Activated naive CD8-positive, alpha-beta T cell treated with anti-CD3 and anti-CD28 coated beads, Interleukin-2, amount 10 ng/mL, durations not matched to agents 7 days and 5 days (primary cell): ENCODE data around the gene ICA1. TPM values are rescaled to one million over a fixed set of nuclear protein-coding genes. Genes with fewer than 3 reads are reported as not detected.

Source experiments
- ATAC-seq: fragments of 150-1000 bp; cut with Tn5 transposase; one replicate; pipeline ENCODE4 v1.10.0; 2021; ENCODE audit warnings: low read depth, moderate library complexity
- POLR2A ChIA-PET: fragments of 350-600 bp; sonication (Branson Sonifier 250); formaldehyde crosslinking; loops from one replicate; lab custom pipeline; 2021; ENCODE audit warnings: antibody characterized with exemption; lab: Charles Lee
- DNase-seq: peaks from one replicate; pipeline ENCODE4 v3.0.0; 2021
- H3K27ac Mint-ChIP-seq: one replicate; pipeline ENCODE4 v1.8.0; 2022; ENCODE audit warnings: mild to moderate bottlenecking, mixed read lengths
- H3K27me3 Mint-ChIP-seq: one replicate; pipeline ENCODE4 v1.8.0; 2022; ENCODE audit warnings: mild to moderate bottlenecking, moderate library complexity, mixed read lengths
- H3K36me3 Mint-ChIP-seq: one replicate; pipeline ENCODE4 v1.8.0; 2021; ENCODE audit warnings: mild to moderate bottlenecking, mixed read lengths
- H3K4me1 Mint-ChIP-seq: one replicate; pipeline ENCODE4 v1.8.0; 2021; ENCODE audit warnings: mixed read lengths
- H3K4me3 Mint-ChIP-seq: one replicate; pipeline ENCODE4 v1.8.0; 2022; ENCODE audit warnings: mild to moderate bottlenecking, moderate library complexity, mixed read lengths
- H3K9me3 Mint-ChIP-seq: one replicate; pipeline ENCODE4 v1.8.0; 2021; ENCODE audit warnings: mixed read lengths
- total RNA-seq, 2 experiments: library from RNA; stranded (reverse); gene quantifications; one replicate each; pipeline ENCODE4 v1.2.3, GENCODE V29; 2021

Gene ICA1
- total RNA-seq, 2 experiments from 2014 or later = 0.91 to 2.4 TPM

DNA sequence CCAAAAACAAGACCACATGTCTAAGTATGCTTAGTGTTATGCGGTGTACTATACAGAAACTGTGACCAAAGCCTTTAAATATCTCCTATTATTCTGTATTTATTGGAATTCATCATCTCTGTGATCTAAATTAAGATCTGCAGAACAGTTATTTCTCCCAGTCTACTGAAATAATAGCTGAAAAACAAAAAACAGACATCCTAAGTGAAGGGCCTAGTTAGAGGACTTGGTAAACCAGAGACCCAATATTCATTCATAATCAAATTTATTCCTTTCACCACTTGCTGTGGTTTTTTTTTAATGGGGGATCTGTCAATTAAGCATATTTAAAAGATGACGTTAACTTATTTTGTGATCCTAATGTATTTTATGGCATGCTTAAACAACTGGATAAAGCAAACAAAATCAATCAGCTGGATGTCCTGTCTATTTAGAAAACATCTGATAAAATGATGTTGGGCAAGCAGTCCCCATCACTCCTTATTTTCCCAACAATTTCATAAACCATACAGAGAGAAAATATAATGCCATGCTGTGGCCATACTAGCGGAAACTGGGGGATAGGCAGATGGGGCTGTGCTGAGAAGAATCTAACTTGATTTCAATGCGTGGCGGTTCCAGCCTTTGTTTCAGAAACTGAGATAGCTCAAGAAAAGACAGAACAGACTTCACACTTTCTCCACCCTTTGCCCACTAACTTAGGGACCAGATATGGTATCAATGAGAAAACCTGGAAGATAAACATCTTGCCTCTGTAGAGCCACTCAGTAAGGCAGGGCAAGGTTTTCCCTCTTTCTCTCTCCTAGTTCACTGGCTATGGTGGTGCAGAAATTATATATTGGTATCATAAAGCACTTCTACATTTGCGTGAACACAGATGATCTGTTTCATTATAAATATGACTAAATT, 32.9 kb downstream of the ICA1 start:
- POLR2A ChIA-PET = no interaction called here
- no peak for DNase-seq
- H3K36me3 Mint-ChIP-seq = no peaks in the 10 kb centered on the region

GRCh38 chr7:8228068-8228467, 33.9 kb downstream of the ICA1 start:
- no peak overlapping the region for H3K27ac Mint-ChIP-seq
- peaks cover 49% of the 10 kb centered on the region for H3K27me3 Mint-ChIP-seq
- ATAC-seq (no peak), DNase-seq (no peak)
- POLR2A ChIA-PET = no interaction called here
- H3K9me3 Mint-ChIP-seq = no peaks in the 10 kb centered on the region
- H3K36me3 Mint-ChIP-seq = no peaks in the 10 kb centered on the region
- no peak overlapping the region for H3K4me3 Mint-ChIP-seq
- H3K4me1 Mint-ChIP-seq = peaks cover 8% of the 10 kb centered on the region

More for the DNA sequence above, 32.9 kb downstream of the ICA1 start:
- H3K9me3 Mint-ChIP-seq = no peaks in the 10 kb centered on the region
- H3K4me1 Mint-ChIP-seq = peaks cover 8% of the 10 kb centered on the region
- H3K27me3 Mint-ChIP-seq = peaks cover 48% of the 10 kb centered on the region
- no peak for ATAC-seq
- no peak overlapping the region for H3K4me3 Mint-ChIP-seq
- no peak overlapping the region for H3K27ac Mint-ChIP-seq

DNA sequence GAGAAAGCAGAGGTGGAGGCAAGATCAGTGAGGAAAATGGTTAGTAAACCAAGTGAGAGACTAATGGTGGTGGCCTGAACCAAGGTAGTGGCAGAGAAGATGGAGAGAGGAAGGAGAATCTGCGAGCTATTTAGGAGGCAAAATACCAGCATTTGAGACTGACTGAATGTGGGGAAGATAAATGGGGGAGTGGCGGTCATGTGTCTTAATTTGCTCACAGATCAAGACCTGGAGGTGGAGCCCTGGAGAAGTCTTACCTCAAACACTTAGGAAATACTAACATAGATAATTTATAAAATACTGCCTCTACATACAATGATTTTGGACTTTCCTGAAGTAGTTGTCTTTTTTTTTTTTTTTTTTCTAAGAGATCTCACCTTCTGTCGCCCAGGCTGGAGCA, 34.7 kb downstream of the ICA1 start:
- POLR2A ChIA-PET = no interaction called here
- Mint-ChIP-seq H3K9me3 (no peaks in the 10 kb centered on the region), H3K27ac (no peak overlapping the region), H3K4me3 (no peak overlapping the region), H3K27me3 (peaks cover 48% of the 10 kb centered on the region), H3K4me1 (peaks cover 8% of the 10 kb centered on the region), H3K36me3 (no peaks in the 10 kb centered on the region)
- no peak for ATAC-seq
- no peak for DNase-seq

DNA sequence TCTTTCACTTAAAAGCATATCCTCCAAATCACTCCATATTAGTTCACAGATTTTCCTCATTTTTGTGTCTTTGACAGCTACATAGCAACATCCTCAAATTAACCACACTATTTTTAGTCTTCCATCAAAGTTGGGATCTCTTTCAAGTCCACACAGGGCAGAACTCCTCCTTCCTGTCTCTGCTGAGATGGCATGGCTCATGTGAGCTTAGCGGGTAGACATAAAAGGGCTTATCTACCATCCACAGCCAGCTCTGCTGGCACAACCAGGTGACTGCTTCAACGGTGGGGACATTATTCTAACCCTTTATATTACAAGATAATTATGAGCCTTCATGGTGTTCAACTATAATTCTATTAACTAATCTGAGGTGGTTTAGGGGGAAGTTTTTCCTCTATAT, 35.5 kb downstream of the ICA1 start:
- H3K27me3 Mint-ChIP-seq = peaks cover 48% of the 10 kb centered on the region
- no peak for ATAC-seq
- POLR2A ChIA-PET = no interaction called here

DNA sequence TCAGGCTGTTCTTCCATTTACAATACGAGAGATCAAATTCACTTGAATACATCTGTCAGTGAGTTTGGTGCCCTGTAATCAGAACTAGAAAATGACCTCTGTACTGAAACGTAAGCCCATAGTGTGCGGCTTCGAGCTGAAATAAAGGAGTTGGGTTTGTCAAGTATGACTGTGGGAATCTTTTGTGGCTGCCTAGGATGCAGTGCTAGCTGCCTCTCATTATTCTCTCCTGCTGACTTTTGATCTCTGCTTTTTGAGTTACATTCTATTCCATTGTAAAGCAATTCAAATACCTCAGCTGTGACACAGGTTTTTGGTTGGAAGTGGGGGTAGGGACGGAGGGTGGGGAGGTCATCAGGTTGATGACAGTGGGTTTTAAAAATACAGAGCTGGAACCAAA, 40.4 kb downstream of the ICA1 start:
- POLR2A ChIA-PET = no interaction called here
- no peaks in the 10 kb centered on the region for H3K9me3 Mint-ChIP-seq
- DNase-seq (no peak), ATAC-seq (no peak)
- no peaks in the 10 kb centered on the region for H3K36me3 Mint-ChIP-seq
- H3K4me3 Mint-ChIP-seq = no peak overlapping the region
- peaks cover 11% of the 10 kb centered on the region for H3K4me1 Mint-ChIP-seq
- H3K27me3 Mint-ChIP-seq = peaks cover 29% of the 10 kb centered on the region
- no peak overlapping the region for H3K27ac Mint-ChIP-seq

More for the DNA sequence above, 35.5 kb downstream of the ICA1 start:
- Mint-ChIP-seq H3K27ac (no peak overlapping the region), H3K36me3 (no peaks in the 10 kb centered on the region), H3K4me1 (peaks cover 8% of the 10 kb centered on the region), H3K4me3 (no peak overlapping the region), H3K9me3 (no peaks in the 10 kb centered on the region)
- no peak for DNase-seq

GRCh38 chr7:8221101-8221495, 40.9 kb downstream of the ICA1 start:
- POLR2A ChIA-PET = no interaction called here
- no peak overlapping the region for H3K4me3 Mint-ChIP-seq
- H3K36me3 Mint-ChIP-seq = no peaks in the 10 kb centered on the region
- H3K4me1 Mint-ChIP-seq = peaks cover 8% of the 10 kb centered on the region
- H3K27me3 Mint-ChIP-seq = peaks cover 26% of the 10 kb centered on the region
- DNase-seq (no peak), ATAC-seq (no peak)
- H3K9me3 Mint-ChIP-seq = no peaks in the 10 kb centered on the region
- H3K27ac Mint-ChIP-seq = no peak overlapping the region

DNA sequence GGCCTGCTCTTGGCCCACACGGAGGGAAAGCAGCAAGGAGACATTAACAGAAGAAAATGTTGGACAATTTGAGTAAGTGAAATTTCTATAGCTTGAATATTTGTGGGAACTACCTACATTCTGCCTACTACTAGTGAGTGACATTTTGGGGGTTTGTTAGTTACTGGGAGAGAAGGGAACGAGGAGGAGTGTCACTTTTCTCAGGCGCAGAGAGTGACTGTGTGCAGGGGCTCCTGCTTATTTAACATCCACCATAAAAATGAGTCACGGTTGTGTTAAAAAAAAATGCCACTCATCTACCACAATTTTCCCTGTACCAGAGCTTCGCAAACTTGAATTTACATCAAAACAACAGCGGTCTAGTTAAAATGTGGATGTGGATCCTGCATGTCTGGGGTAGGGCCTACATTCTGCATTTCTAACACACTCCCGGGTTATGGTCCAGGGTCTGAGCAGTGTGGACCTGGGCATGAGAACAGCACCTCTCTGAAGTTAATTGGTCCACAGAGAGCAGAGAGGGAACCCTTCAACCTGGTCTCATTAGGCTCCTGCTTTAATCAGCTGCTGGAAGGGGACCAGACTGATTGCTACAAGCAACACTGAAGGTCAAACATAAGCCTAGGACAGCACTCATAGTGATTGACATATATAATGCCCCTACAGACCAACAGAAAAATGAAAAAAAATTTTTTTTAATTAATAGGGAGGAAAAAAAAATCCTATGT, 41.4 kb downstream of the ICA1 start:
- H3K4me1 Mint-ChIP-seq = peaks cover 8% of the 10 kb centered on the region
- peaks cover 22% of the 10 kb centered on the region for H3K27me3 Mint-ChIP-seq
- DNase-seq (no peak), ATAC-seq (no peak)
- POLR2A ChIA-PET = no interaction called here
- H3K9me3 Mint-ChIP-seq = no peaks in the 10 kb centered on the region
- H3K27ac Mint-ChIP-seq = no peak overlapping the region
- H3K36me3 Mint-ChIP-seq = no peaks in the 10 kb centered on the region
- no peak overlapping the region for H3K4me3 Mint-ChIP-seq

DNA sequence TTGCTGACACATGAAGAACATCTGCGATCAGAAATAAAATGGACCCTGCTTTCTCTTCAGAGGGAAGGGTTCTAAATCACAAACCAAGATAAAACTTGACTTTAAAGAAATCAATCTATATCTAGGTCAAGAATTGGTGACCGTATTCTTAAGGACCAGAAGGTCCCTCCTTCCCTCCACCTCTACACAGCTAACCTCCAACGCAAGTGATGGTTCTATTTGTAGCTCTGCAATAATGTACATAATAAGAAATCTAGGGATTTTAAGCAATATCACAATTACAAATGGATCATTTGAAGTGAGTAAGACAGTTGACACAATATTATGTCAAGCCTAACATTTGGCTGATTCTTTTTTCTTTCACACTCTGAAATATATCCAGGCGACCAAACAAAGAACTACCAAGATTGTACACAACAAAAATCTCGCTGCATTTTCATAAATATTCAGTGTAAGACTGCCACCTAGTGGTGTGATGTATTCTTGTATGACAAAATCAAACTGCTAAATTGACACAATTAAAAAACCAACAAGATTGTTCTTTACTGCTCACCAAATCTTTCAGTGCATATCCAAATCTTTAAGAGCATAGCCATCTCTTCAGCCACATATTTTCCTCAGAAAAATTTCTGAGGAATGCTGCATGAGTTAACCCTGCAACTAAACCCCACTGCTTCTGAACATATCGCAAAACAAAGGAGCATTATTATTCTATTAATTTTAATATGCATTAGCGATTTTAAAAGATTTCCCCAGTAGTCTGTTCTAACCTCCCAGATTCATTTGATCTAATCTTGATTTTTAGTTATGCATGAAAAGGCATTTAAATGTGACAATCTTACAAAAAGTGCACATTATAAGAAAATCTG, 44.5 kb downstream of the ICA1 start:
- H3K27ac Mint-ChIP-seq = peak overlapping the region; percentile 42
- POLR2A ChIA-PET = no interaction called here
- no peak overlapping the region for H3K4me3 Mint-ChIP-seq
- DNase-seq = no peak
- H3K4me1 Mint-ChIP-seq = peaks cover 3% of the 10 kb centered on the region
- no peaks in the 10 kb centered on the region for H3K9me3 Mint-ChIP-seq
- peaks cover 11% of the 10 kb centered on the region for H3K27me3 Mint-ChIP-seq
- no peaks in the 10 kb centered on the region for H3K36me3 Mint-ChIP-seq
- ATAC-seq = peak; percentile 36

DNA sequence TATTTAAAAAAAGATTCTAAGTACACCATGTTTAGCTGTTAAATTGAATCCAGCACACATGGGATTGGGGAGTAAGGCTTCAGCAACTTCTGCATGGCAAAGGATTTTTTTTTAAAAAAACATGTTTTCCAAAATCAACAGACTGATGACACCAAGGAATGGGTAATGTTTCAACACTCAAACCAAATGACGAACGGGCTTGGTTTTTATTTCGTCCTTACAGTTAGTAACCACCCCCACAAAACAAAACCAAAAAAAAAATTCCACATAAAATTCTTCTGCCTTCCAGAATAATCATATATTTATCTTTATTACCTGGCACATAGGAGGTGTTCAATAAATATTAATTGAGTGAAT, 45.7 kb downstream of the ICA1 start:
- H3K27me3 Mint-ChIP-seq = peaks cover 13% of the 10 kb centered on the region
- H3K4me1 Mint-ChIP-seq = peaks cover 3% of the 10 kb centered on the region
- no peak for ATAC-seq

DNA sequence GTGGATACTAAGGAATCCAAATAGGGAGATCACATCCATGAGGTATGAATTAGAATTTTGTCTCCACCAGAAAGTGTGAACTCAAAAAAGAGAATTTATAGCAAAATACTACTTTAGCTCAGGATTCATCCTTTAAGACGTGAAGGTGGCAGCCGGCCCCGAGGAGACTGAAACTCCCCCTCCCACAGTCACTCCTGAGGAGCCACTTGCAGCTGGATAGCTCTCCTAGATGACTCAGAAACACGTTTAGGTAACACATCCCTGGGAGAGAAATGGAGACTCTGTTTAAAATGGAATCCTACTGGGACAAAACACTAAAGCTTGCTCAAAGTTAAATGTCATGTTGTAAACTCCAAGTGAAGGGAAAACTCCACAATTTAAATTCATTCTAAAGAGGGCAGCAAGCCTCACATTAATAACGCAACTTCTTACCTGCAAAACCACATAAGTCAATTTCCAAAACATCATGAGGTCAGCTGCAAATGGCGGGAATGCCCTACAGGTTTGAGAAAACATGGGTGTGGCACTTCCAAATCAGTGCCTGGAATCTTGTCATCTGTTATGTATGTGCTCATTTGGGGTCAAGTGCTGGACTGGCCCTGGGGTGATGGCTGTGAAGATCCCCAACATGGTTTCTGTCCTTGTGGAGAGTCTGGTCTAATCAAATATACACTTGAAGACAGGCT, 46.2 kb downstream of the ICA1 start:
- Mint-ChIP-seq H3K4me3 (no peak overlapping the region), H3K9me3 (no peaks in the 10 kb centered on the region), H3K36me3 (no peaks in the 10 kb centered on the region), H3K27ac (no peak overlapping the region), H3K4me1 (peaks cover 3% of the 10 kb centered on the region), H3K27me3 (peaks cover 15% of the 10 kb centered on the region)
- no peak for DNase-seq
- POLR2A ChIA-PET = interaction anchor here (0.7 kb wide), 1 partner anchor 246 kb away, joined by 3 read pairs; no protein-coding TSS in a partner anchor
- ATAC-seq = no peak

More for the DNA sequence above, 45.7 kb downstream of the ICA1 start:
- Mint-ChIP-seq H3K27ac (no peak overlapping the region), H3K4me3 (no peak overlapping the region), H3K9me3 (no peaks in the 10 kb centered on the region), H3K36me3 (no peaks in the 10 kb centered on the region)
- POLR2A ChIA-PET = no interaction called here
- DNase-seq = no peak

DNA sequence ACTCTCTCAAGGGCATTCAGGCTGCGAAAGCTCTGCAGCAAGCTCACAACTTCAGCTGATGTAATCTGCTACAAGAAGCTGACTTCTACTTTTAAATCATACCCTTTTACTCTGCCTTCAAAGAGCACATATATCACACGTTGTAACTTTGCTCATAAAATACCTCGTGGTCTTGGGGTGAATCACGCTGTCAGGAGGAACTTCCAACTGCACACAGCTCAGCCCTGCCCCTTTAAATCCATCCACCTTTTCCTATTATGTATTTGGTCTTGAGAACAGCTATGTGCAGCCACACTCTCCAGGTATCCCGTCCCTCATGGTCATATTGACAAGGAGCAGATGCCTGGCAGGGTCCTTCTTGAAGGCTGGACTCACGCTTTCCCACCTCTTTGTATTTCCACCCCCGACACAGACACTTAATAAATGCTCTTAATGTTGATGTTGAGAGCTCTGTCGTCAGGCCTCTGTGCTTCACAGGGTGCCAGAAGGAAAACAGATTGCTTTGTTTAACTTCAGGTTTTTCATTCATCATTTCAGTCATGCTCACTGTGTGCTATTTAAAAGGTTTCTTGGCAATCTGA, 47.6 kb downstream of the ICA1 start:
- Mint-ChIP-seq H3K36me3 (no peaks in the 10 kb centered on the region), H3K4me1 (peaks cover 3% of the 10 kb centered on the region), H3K9me3 (no peaks in the 10 kb centered on the region), H3K4me3 (no peak overlapping the region), H3K27me3 (peaks cover 23% of the 10 kb centered on the region), H3K27ac (no peak overlapping the region)
- POLR2A ChIA-PET = no interaction called here
- DNase-seq = no peak
- no peak for ATAC-seq

DNA sequence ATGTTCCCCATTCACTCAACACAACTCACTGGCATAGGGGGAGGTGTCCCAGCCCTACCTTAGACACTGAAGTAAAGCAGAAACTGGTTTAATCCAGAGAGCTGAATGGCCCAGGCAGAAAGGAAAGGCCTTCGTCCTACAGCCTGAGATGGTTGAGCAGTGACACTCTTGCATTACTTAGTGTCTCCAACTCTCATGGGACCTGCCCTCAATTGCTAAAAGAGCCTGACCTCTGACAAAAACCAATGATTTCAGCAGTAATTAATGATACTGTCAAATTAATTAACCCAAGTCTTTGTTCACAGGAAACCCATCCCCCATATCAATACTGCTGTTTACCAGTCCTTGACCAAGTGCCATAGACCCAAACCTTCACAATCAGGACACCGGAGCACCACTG, 48.6 kb downstream of the ICA1 start:
- POLR2A ChIA-PET = no interaction called here
- Mint-ChIP-seq H3K36me3 (no peaks in the 10 kb centered on the region), H3K4me1 (peaks cover 3% of the 10 kb centered on the region), H3K9me3 (no peaks in the 10 kb centered on the region), H3K27ac (no peak overlapping the region), H3K27me3 (peaks cover 25% of the 10 kb centered on the region), H3K4me3 (no peak overlapping the region)
- no peak for ATAC-seq
- DNase-seq = no peak
